HFFc6 (cell line): ENCODE data around the gene DENND1B. TPM values are rescaled to one million over a fixed set of nuclear protein-coding genes. Genes with fewer than 3 reads are reported as not detected.

ENCODE experiments used
- DNase-seq: peaks from one replicate; pipeline ENCODE4 v3.0.0-alpha.2; 2018
- H3K27ac Mint-ChIP-seq: 2 replicates; pipeline ENCODE4 v1.8.0; 2020; ENCODE audit warnings: mild to moderate bottlenecking, mixed read lengths
- H3K27me3 Mint-ChIP-seq: 2 replicates; pipeline ENCODE4 v1.8.0; 2021; ENCODE audit warnings: mild to moderate bottlenecking, moderate library complexity, mixed read lengths; ENCODE audit not compliant: insufficient read depth
- H3K36me3 Mint-ChIP-seq: 2 replicates; pipeline ENCODE4 v1.8.0; 2021; ENCODE audit warnings: low read depth, mixed read lengths
- H3K4me1 Mint-ChIP-seq: 2 replicates; pipeline ENCODE4 v1.8.0; 2020; ENCODE audit warnings: low read depth, mixed read lengths
- H3K4me3 Mint-ChIP-seq: 2 replicates; pipeline ENCODE4 v1.8.0; 2020; ENCODE audit warnings: mild to moderate bottlenecking, moderate library complexity, mixed read lengths
- H3K9me3 Mint-ChIP-seq: 2 replicates; pipeline ENCODE4 v1.8.0; 2020; ENCODE audit warnings: mild to moderate bottlenecking, mixed read lengths
- CTCF ChIP-seq: fragments of 200-600 bp; sonication (generic); IDR thresholded peaks from 2 replicates; pipeline ENCODE4 v1.5.0; 2021; ENCODE audit warnings: antibody characterized with exemption, mild to moderate bottlenecking
- total RNA-seq, 6 experiments: library from RNA; stranded (reverse); fragmentation: NEBNext Ultra II Directional; extraction: Animal tissue kit (Norgen Biotek cat#: 25700); gene quantifications; 2 replicates in 1 of 6; 3 replicates in 5 of 6; pipeline ENCODE4 v1.2.3, GENCODE V29; 2021

DENND1B gene
- total RNA-seq, 6 experiments from 2014 or later, result 6.4 to 9.0 (median 7.7) TPM

GRCh38 chr1:197637406-197637805 is 137.9 kb downstream of the DENND1B start:
- no peak for TF ChIP-seq CTCF
- no peak overlapping the region for H3K27ac Mint-ChIP-seq

GRCh38 chr1:197633447-197634078 is 141.7 kb downstream of the DENND1B start:
- Mint-ChIP-seq H3K36me3 (peaks cover 7% of the 10 kb centered on the region), H3K4me3 (no peak overlapping the region), H3K27ac (no peak overlapping the region), H3K9me3 (peaks cover 4% of the 10 kb centered on the region; the same call in 1 of the 2 replicates), H3K27me3 (no peaks in the 10 kb centered on the region), H3K4me1 (no peaks in the 10 kb centered on the region)
- DNase-seq, result no peak
- no peak for TF ChIP-seq CTCF

More at GRCh38 chr1:197637406-197637805, 137.9 kb downstream of the DENND1B start:
- H3K27me3 Mint-ChIP-seq, result no peaks in the 10 kb centered on the region
- no peak for DNase-seq
- H3K4me1 Mint-ChIP-seq, result no peaks in the 10 kb centered on the region
- peaks cover 9% of the 10 kb centered on the region for H3K36me3 Mint-ChIP-seq
- H3K9me3 Mint-ChIP-seq, result no peaks in the 10 kb centered on the region
- no peak overlapping the region for H3K4me3 Mint-ChIP-seq

GRCh38 chr1:197632651-197633050 is 142.6 kb downstream of the DENND1B start:
- Mint-ChIP-seq H3K27ac (no peak overlapping the region), H3K4me1 (no peaks in the 10 kb centered on the region), H3K9me3 (peaks cover 8% of the 10 kb centered on the region; the same call in 1 of the 2 replicates), H3K4me3 (no peak overlapping the region), H3K36me3 (peaks cover 14% of the 10 kb centered on the region), H3K27me3 (no peaks in the 10 kb centered on the region)
- no peak for DNase-seq
- TF ChIP-seq CTCF, result no peak

DNA sequence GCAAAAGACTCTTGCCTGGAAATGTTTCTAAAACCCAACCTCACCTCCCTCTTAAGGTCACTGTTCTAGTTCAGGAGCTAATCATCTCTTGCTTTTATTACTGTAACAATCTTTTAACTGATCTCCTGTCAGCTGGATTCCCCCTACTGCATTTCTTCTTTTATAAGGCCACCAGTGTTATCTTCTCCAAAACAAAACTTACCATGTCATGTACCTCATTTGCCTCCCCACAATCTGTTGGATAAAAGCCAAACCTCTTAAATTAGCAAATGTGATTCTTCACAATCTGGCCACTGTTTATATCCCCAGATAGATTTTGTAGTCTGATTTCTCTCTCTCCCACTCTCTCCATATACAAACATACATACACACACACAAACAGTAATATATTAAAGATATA is 143.3 kb downstream of the DENND1B start:
- DNase-seq, result no peak
- Mint-ChIP-seq H3K9me3 (peaks cover 8% of the 10 kb centered on the region; the same call in 1 of the 2 replicates), H3K36me3 (peaks cover 15% of the 10 kb centered on the region), H3K4me3 (no peak overlapping the region), H3K4me1 (no peaks in the 10 kb centered on the region), H3K27ac (no peak overlapping the region), H3K27me3 (no peaks in the 10 kb centered on the region)
- no peak for TF ChIP-seq CTCF

DNA sequence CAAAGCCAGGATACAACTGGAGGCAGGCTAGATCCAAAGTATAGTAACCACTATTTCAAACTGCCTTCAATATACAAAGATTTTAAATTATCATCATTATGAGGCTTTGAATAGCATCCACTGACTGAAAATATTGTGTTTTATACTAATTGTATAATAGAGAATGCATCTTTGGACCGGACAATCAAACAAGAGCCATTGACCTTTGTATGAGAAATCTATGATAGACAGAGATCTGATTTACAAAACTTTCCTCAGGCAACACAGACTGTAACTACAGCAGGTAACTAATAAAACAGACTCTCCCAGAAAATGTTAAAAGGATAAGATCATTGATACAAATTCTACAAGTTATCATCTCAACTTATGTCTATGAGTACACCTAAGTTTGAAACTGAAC is 152.9 kb downstream of the DENND1B start:
- TF ChIP-seq CTCF, result no peak
- no peaks in the 10 kb centered on the region for H3K9me3 Mint-ChIP-seq
- no peak for DNase-seq
- H3K27ac Mint-ChIP-seq, result no peak overlapping the region
- peaks cover 11% of the 10 kb centered on the region for H3K36me3 Mint-ChIP-seq
- H3K27me3 Mint-ChIP-seq, result no peaks in the 10 kb centered on the region
- peaks cover 13% of the 10 kb centered on the region for H3K4me1 Mint-ChIP-seq
- no peak overlapping the region for H3K4me3 Mint-ChIP-seq
